ENCODE measurements around the gene TMEM74B.
"Not testable (repeated sequence)": the region's sequence is repeated elsewhere in the genome, so short reads cannot be mapped to it uniquely, and the experiment has no call there.

TMEM74B gene

GRCh38 chr20:1178103-1178502 lies 6.7 kb downstream of the TMEM74B start:
- DNase-seq: no peak

- no peak for DNase-seq
Measured at GRCh38 chr20:1177680-1178079, 7.1 kb downstream of the TMEM74B start.

DNA sequence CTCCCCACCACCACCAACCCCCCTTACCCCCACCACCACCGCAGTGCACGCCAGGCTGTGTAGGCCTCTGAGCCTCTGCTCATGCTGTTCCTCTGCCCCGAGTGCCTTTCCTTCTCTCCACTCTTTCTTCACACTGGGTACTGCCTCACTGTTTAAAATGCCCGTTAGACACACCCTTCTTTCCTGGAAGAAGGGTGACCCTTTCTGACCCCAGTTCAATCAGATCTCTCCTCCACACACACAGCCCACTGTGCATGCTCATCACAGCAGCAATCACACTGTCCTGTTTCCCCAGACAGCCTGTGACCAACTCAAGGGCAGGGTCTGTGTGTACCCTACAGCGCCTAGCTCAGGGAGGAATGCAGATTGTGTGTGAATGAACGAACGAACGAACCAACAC lies 10.0 kb downstream of the TMEM74B start:
- DNase-seq: no peak

- no peak for DNase-seq
Measured at GRCh38 chr20:1173698-1174097, 11.1 kb downstream of the TMEM74B start.

GRCh38 chr20:1171461-1172093 lies 13.2 kb downstream of the TMEM74B start:
- no peak for DNase-seq

DNA sequence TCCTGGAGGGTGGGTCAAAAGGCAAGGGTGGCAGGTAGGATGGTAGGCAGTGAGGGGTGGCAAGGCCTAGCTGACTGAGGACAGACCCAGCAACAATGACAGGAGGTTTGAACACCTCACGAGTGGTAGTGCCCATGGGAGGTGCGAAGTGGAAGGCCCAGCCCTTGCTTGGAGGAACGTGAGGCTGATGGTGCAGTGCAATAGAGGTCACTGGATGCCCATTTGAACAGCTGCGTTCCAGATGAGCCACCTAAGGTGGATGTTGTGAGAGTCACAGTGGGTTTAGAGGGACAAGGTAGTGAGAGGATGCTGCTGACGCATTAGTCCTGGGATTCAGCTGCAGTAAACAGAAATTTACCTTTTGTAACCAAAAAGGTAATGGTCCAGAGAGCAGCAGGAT lies 15.6 kb downstream of the TMEM74B start:
- no peak for DNase-seq

GRCh38 chr20:1166948-1167720 lies 17.6 kb downstream of the TMEM74B start:
- DNase-seq: no peak

- no peak for DNase-seq
Measured at GRCh38 chr20:1165941-1166340, 18.8 kb downstream of the TMEM74B start.

DNA sequence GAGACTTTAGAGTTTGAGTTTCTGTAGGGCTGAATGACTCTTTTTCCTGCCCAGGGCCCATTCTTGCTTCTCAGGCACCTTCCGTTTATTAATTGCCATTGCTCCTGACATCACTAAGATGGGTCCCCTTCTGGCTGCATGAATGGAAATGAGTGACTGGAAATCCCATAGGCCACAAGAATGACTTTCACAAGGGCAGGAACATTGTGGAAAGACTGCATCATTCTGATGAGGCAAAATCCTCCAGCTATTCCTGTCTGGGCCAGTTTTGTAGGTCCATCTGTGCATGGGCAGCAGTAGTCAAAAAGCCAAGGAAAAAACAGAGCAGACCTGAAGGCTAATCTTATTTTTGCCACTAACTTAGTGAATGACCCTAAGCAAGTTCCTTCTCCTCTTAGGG lies 19.3 kb downstream of the TMEM74B start:
- no peak for DNase-seq

- no peak for DNase-seq
Measured at GRCh38 chr20:1164871-1165270, 19.9 kb downstream of the TMEM74B start.

GRCh38 chr20:1163653-1164052 lies 21.1 kb downstream of the TMEM74B start:
- no peak for DNase-seq

- DNase-seq: no peak
Measured at GRCh38 chr20:1163105-1163504, 21.7 kb downstream of the TMEM74B start.

DNA sequence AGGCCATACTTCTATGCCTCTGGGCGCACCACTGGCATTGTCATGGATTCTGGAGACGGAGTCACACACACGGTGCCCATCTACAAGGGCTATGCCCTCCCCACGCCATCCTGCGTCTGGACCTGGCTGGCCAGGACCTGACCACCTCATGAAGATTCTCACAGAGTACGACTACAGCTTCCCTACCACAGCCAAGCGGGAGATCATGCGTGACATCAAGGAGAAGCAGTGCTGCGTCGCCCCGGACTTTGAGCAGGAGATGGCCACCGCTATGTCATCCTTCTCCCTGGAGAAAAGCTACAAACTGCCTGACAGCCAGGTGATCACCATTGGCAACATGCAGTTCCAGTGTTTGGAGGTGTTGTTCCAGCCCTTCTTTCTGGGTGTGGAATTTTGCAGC lies 23.8 kb downstream of the TMEM74B start:
- no peak for DNase-seq

DNA sequence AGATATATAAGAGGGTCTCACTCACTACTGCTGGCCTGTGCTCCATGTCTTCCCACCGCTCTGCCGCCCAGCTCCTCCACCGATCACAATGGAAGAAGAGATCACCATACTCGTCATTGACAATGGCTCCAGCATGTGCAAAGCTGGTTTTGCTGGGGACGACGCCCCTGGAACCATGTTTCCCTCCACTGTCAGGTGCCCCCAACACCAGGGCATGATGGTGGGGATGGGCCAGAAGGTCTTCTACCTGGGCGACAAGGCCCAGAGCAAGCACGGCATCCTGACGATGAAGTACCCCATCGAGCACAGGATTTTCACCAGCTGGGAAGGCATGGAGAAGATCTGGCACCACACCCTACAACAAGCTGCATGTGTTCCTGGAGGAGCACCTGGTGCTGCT lies 24.3 kb downstream of the TMEM74B start:
- DNase-seq: no peak

GRCh38 chr20:1155342-1155741 lies 29.4 kb downstream of the TMEM74B start:
- no peak for DNase-seq

DNA sequence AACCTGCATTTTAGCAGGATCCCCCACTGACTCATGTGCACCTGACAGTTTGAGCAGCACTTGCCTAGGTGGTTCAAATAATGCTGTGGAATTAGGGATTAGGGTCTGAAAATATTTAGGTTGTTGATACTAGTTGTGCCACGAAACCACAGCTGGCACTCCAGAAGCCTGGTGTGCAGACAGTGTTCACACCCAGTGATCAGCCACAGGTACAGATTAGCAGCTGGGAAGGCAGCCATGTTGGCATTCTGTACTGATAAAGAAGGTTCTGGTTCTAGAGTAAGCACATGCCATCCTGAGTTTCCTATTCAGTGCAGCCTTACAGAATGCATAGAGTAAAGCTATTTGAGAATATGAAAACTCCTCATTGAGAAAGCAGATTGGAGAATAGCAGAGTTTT lies 30.1 kb downstream of the TMEM74B start:
- no peak for DNase-seq

DNA sequence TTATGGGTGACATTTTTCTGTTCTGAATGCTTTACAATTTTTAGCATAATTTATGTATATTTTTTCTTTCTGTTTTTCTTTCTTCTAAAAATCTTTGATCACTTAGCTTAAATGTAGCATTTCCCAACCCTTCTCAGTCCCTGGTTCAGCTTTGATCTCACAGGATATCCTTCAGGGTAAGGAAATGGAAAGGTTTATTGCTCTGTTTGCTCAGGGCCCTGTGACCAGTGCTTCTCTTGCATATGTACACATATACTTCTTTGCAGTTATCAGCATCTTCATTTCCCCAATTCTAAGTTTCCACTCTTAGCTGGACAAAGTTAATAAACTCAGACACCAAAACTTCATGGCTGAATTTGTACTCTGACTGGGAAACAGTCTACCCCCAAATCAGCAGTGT lies 30.6 kb downstream of the TMEM74B start:
- DNase-seq: no peak

- DNase-seq: no peak
Measured at GRCh38 chr20:1150968-1151367, 33.8 kb downstream of the TMEM74B start.

DNA sequence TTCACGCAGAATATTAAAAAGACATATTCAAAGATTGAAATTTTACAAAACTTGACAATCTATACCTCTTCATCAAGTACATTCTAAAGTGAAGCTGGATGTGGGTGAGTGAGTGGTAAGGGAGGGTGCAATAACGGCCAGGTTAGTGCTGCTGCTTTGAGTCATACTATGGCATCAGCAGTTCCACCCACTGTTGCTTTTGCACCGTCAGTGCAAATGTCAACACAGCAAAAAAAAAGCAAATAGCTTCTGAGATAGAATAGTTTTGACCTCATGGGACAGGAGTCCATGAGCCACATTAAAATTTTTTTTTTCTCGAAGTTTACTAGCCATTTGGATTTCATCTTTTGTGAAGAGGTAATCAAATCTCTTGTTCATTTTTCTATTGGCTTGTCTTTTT lies 34.6 kb downstream of the TMEM74B start:
- DNase-seq: no peak

- not testable (repeated sequence) for DNase-seq
Measured at GRCh38 chr20:1149812-1150211, 35.0 kb downstream of the TMEM74B start.

DNA sequence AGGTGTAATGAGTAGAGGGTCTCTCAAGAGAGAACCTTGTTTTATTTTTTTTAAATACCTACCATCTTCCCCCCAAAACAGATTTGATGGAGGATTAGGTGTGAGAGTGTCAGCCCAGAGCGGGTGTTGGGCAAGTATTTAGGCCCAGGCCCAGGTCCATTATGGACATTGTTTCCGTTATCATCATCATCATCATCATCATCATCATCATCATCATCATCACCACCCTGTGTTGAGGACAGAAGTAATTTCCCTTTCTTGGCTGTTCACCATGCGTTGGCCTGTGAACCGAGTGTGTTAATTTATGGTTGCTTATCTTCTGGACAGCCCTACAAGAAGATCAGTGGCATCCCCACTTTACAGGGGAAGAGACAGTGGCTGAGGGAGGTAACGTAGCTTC lies 37.8 kb downstream of the TMEM74B start:
- no peak for DNase-seq

GRCh38 chr20:1144401-1145172 lies 40.2 kb downstream of the TMEM74B start:
- DNase-seq: no peak

GRCh38 chr20:1137236-1137635 lies 47.5 kb downstream of the TMEM74B start:
- no peak for DNase-seq

DNA sequence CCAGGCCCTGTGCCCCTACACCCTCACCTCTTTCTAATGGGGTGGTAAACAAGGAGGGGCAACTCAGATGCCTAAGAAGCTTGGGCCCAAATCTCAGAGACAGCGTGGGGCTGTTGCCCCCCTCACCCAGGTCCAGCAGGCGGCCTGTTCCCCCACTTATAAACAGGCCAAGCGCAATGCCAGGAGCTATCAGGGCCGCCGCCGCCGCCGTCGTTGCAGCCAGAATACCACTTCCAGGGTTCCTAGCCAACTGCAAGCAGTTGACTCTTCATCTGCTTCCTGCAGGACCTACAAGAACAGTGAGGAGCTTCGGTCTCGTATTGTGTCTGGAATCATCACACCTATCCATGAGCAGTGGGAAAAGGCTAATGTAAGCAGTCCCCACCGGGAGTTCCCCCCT lies 49.9 kb downstream of the TMEM74B start:
- DNase-seq: no peak
